GM10266 (cell line): ENCODE results near the gene COL28A1.
"Not testable (repeated sequence)": the region's sequence is repeated elsewhere in the genome, so short reads cannot be mapped to it uniquely, and the experiment has no call there.

ENCODE experiments used
- DNase-seq: peaks from one replicate; pipeline ENCODE4 v3.0.0; 2012; ENCODE audit errors: extremely low spot score
- CTCF ChIP-seq: IDR thresholded peaks from 2 replicates; pipeline ENCODE4 v1.5.1; 2012; ENCODE audit warnings: mild to moderate bottlenecking, low read depth; ENCODE audit not compliant: control insufficient read depth, insufficient read depth; ENCODE audit errors: missing control alignments

The COL28A1 gene

GRCh38 chr7:7408001-7408770 lies 127.5 kb downstream of the COL28A1 start:
- TF ChIP-seq CTCF, result no peak
- DNase-seq, result no peak

- no peak for TF ChIP-seq CTCF
- no peak for DNase-seq
These were observed 130.2 kb downstream of the COL28A1 start for GRCh38 chr7:7405461-7405860.

GRCh38 chr7:7399707-7400106 lies 136.0 kb downstream of the COL28A1 start:
- DNase-seq, result no peak
- TF ChIP-seq CTCF, result no peak

GRCh38 chr7:7395785-7396184 lies 139.9 kb downstream of the COL28A1 start:
- no peak for DNase-seq
- TF ChIP-seq CTCF, result no peak

GRCh38 chr7:7388164-7388563 lies 147.5 kb downstream of the COL28A1 start:
- DNase-seq, result not testable (repeated sequence)

GRCh38 chr7:7385421-7385820 lies 150.3 kb downstream of the COL28A1 start:
- TF ChIP-seq CTCF, result no peak

GRCh38 chr7:7384228-7384627 lies 151.4 kb downstream of the COL28A1 start:
- TF ChIP-seq CTCF, result no peak
- DNase-seq, result no peak

More at GRCh38 chr7:7385421-7385820, 150.3 kb downstream of the COL28A1 start:
- no peak for DNase-seq

- no peak for TF ChIP-seq CTCF
- DNase-seq, result no peak
These were observed 160.1 kb downstream of the COL28A1 start for GRCh38 chr7:7375538-7375937.
